Stimulated activated CD8-positive, alpha-beta memory T cell treated with anti-CD3 and anti-CD28 coated beads, Interleukin-4, amount 100 ng/mL, for 48 hours (primary cell): Measurements from ENCODE around the gene LRRC27.

Source experiments
- DNase-seq: peaks from one replicate; pipeline ENCODE4 v3.0.0-alpha.2; 2020

LRRC27 gene

DNA sequence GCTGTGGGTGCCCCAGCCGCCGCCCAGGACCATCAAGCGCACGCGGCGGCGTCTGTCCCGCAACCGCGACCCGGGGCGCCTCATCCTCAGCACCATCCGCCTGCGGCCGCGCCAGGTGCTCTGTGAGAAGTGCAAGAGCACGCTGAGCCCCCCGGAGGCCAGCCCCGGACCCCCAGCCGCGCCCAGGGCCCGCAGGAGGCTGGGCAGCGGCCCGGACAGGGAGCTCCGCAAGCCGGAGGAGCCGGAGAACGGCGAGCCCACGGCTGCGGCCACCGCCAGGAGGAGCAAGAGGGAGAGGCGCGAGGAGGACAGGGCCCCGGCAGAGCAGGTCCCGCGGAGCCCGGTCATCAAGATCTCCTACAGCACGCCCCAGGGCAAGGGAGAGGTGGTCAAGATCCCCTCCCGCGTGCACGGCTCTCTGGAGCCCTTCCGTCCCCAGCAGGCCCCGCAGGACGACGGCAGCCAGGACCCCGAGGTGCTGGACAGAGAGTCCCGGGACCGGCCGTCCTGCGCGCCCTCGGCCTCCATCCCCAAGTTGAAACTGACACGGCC is 73.0 kb downstream of the LRRC27 start:
- DNase-seq = no peak

DNA sequence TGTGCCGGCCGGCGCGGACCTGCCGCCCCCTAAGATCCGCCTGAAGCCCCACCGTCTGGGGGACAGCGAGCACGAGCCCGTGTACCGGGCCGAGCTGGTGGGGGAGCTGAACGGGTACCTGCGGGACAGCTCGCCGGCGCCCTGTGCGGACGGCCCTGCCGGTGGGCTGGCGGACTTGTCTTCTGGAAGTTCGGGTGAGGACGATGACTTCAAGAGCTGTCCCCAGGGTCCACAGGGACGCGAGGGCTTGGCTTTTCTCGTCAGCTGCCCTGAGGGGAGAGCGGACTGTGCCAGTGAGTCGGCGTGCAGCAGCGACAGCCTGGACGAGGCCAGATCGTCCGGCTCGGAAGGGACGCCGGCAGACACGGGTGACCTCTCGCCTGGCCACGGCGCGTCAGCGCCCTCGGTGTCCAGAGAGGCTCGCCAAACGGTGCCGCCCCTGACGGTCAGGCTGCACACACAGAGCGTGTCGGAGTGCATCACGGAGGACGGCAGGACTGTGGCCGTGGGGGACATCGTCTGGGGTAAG is 73.5 kb downstream of the LRRC27 start:
- DNase-seq = no peak

DNA sequence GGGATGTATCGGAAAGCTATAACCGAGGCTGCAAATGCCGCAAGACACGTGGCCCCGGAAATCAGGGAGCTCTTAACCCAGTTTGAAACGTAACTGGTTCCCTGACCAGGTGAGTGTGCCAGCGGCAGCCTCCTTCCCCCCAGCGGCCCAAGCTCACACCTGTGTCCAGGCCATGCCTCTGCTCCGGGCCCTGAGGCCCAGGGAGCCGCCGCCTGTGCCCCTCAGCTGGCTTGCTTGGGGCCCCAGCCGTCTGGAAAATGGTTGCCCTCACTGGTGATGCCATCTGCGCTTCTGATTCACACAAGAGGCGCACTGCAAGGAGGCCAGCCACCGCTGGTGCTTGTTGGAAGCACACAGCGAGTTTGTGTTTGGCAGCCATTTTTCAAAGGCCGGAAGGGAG is 74.2 kb downstream of the LRRC27 start:
- DNase-seq = no peak

- DNase-seq = no peak
Measured at GRCh38 chr10:132406750-132407149, 74.8 kb downstream of the LRRC27 start.

GRCh38 chr10:132407243-132407746 is 75.3 kb downstream of the LRRC27 start:
- DNase-seq = no peak

- DNase-seq = no peak
Measured at GRCh38 chr10:132407846-132408278, 75.9 kb downstream of the LRRC27 start.

- no peak for DNase-seq
Measured at GRCh38 chr10:132408367-132408781, 76.4 kb downstream of the LRRC27 start.

- no peak for DNase-seq
Measured at GRCh38 chr10:132408823-132409666, 77.1 kb downstream of the LRRC27 start.

DNA sequence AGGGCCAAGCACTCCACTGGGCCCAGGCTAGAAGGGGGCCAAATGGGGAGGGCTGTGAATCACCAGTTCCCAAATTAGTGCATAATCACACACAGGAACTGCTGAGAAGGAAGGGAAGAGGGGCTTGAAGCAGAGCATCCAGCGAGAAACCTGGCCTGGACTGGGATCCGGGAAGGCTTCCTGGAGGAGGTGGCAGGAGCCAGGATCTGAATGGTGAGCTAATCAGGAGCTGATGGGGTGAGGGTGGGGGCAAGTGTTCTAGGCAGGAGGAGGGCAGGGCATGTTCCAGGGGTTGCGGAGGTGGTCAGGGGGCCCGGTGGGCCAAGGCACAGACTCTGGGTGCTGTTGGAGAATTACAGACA is 77.7 kb downstream of the LRRC27 start:
- DNase-seq = no peak

- DNase-seq = no peak
Measured at GRCh38 chr10:132410056-132410778, 78.2 kb downstream of the LRRC27 start.

DNA sequence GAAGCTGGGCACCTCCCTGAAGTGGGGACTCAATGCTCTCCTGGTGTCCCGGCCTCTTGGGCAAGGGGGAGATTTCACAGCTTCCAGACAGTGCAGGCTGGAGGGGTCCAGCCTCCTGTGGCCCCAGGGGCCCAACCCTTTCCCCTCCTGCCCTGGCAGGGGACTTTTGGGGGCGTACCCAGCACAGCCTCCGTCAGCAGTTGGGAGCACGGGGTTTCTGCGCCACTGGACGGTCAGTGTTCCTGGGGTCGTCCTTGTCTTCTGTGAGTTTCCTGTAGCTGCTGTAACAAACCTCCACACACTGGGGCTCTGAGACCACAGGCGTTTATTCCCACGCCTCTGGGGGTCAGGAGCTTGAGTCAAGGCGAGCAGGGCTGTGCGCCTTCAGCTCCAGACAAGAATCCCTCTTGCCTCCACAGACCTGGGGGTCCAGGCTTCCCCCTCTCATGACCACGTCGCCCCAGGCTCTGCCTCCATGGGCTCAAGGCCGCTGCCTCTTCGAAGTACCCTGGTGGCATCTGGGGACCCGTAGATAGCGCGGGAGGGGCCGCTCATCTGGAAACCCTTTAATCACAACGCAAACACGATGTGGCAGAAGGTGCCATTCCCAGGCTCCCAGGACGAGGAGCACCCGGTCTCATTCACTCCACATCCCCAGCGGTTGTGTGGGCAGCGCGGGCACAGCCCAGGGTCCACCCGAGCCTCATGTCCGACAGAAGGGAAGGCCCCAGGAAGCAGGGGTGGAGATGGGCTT is 79.0 kb downstream of the LRRC27 start:
- no peak for DNase-seq

DNA sequence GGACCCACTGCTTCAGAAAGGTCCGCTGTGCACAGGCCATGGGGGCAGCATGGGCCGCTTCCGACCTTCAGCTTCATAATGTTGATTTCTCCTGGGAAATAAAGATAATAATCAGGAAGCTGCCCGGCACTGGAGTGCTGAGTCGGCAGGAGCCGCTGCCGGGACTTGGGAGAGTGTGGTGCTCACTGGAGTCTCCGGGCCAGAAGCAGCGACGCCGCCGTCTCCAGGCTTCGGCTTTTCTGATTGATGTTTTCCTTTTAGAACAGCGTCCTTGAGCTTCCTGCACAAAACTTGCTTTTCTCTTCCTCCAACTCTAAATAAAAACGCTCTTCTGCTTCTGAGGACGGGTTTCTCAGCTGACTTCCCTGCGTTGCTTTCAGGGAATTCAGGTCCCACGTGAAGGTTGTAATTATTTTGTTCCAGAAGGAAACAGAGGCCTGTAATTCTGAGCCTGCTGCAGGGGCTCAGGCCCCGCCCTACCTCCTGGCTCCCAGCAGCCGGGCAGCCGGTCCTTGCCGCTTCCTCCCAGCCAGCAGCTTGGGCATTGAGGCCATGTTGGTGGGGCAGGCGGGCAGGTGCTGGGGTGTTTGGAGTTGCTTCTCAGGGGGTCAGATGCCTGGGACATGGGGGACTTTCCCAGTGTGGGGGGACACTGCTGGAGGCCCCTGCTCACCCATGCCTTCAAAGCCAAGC is 79.7 kb downstream of the LRRC27 start:
- DNase-seq = no peak

DNA sequence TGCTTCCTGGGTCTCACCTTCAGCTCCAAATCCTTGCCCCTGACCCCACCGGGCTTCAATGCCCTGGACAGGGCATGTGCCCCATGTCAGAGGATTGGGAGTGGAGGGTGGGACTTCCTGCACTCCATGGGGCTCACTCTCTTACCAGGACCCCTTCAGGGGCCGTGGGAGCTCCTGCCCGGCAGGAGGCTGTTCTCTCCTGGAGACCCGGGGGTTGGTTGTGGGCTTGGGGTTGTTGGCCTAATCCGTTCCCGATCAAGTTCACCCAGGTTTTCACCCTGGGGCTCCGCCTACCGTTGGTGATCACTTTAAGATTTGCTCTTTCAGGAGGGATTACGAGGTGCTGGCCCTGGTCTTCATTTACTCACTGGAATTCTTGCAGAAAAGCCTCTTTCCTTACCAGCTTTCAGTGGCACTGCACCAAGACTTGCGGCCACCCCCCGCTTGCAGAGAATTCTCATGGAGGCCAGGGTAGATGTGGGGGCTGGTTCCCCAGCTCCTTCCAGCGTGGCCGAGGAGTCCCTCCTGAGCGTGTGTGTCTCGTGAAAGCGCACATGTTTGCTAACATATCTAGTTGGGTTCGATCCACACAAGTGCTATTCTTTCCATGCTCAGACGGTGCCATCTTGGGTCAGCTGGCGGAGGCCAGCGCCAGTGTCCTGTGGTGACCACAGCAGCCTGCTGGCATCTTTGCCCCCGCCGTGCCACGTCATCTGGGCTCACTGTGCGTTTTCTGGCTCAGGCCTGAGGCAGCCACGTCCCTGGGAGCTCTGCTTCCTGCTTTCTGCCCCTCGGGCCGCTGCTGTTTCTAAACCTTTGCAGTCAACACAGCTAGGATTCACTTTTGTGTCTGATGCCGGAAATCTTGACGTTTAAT is 80.6 kb downstream of the LRRC27 start:
- DNase-seq = no peak

DNA sequence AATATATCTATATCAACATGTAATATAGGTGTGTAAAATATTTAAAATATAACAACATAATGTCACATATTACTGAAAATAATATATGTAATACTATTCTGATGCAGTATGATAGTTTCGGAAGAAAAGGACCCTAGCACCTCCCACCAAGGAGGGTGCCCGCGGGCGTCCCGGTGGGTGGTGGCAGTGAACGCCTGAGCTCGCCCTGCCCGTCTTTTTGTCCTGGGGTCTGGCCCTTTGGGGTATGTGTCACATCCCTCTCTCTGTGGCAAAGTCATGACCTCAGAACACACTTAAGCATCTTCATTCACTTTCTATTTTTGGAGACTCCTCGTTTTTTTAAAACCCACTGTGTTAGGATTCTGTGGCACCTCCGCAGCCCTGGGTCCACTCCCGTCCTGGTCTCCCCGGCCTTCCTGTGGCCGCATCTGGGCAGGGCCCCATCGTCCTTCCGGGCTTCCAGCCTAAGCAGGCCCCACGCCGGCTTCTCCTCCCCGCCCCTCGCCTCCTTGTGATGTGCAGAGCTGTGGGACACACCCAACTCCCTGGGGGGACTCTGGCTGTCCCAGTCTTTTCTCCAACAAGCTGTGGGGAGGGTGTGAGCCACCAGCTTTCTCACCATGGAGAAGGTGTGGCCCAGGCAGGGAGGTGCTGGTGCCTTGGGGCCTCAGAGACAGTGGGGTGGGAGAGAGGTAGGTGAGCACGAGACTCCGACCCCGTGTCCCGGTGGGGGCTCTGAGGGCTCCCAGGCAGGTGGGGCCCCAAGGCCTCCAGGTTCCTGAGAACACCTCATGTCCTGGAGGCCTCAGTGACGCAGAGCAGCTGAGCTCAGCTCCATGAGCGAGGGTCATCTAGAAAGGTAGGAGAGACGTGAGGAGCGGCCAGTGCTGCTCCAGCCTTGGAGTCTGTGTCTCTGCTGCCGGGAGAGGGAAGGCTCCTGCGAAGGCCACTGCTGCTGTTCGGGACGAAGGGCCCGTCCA is 81.5 kb downstream of the LRRC27 start:
- DNase-seq = no peak

GRCh38 chr10:132414402-132415016 is 82.5 kb downstream of the LRRC27 start:
- DNase-seq = no peak

GRCh38 chr10:132415255-132415654 is 83.3 kb downstream of the LRRC27 start:
- DNase-seq = no peak

- no peak for DNase-seq
Measured at GRCh38 chr10:132415956-132416355, 84.0 kb downstream of the LRRC27 start.

GRCh38 chr10:132416566-132417256 is 84.7 kb downstream of the LRRC27 start:
- DNase-seq = no peak
